HEK293T (cell line): ENCODE results near the gene ETV3L.

Experiments used
- ARNT ChIP-seq: fragments of 450-650 bp; IDR thresholded peaks from 2 replicates; pipeline ENCODE4 v1.6.1; 2017; ENCODE audit warnings: mild to moderate bottlenecking
- BHLHE40 ChIP-seq: fragments of 450-650 bp; IDR thresholded peaks from 2 replicates; pipeline ENCODE4 v1.6.1; 2016; ENCODE audit warnings: mild to moderate bottlenecking, moderate library complexity, borderline replicate concordance
- ELF4 ChIP-seq: fragments of 450-650 bp; IDR thresholded peaks from 2 replicates; pipeline ENCODE4 v1.6.1; 2017; ENCODE audit warnings: antibody characterized with exemption
- L3MBTL2 ChIP-seq: fragments of 450-650 bp; conservative IDR thresholded peaks from 2 replicates; pipeline ENCODE4 v1.6.1; 2016; ENCODE audit warnings: mild to moderate bottlenecking
- NFRKB ChIP-seq: fragments of 450-650 bp; IDR thresholded peaks from 2 replicates; pipeline ENCODE4 v1.6.1; 2016; ENCODE audit warnings: mild to moderate bottlenecking, moderate library complexity
- SP1 ChIP-seq: fragments of 450-650 bp; IDR thresholded peaks from 2 replicates; pipeline ENCODE4 v1.6.1; 2017
- SUZ12 ChIP-seq: fragments of 450-650 bp; IDR thresholded peaks from 2 replicates; pipeline ENCODE4 v1.6.1; 2016; ENCODE audit warnings: mild to moderate bottlenecking
- TARDBP ChIP-seq: fragments of 450-650 bp; IDR thresholded peaks from 2 replicates; pipeline ENCODE4 v1.6.1; 2016
- ZNF384 ChIP-seq: fragments of 450-650 bp; IDR thresholded peaks from 2 replicates; pipeline ENCODE4 v1.6.1; 2016
- TF ChIP-seq, protein P1 (sequence below): fragments of 450-650 bp; IDR thresholded peaks from 2 replicates; pipeline ENCODE4 v1.6.1; 2016

DNA sequence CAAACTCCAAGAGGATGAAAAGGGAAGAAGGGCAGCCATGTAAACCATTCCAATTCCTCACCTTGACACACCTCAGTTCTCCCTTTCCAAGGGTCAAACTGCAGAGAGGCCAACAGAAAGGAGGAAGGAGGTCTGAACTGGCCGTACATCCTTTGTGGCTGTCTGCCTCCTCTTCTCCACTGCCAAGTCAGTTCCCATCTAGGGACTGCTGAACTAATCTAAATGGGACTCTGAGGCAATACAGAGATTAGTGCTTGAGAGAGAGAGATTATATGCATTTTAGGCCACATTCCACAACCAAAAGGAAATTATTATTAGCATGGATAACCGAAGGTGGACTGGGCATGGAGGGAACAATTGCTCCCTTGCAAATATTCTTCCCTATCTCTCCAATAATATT lies 56.8 kb downstream of the ETV3L start:
- TF ChIP-seq TARDBP (no peak), SP1 (no peak), SUZ12 (no peak), NFRKB (no peak), BHLHE40 (no peak), L3MBTL2 (no peak), ELF4 (no peak), ZNF384 (no peak), ARNT (no peak)
- TF ChIP-seq, protein P1, sequence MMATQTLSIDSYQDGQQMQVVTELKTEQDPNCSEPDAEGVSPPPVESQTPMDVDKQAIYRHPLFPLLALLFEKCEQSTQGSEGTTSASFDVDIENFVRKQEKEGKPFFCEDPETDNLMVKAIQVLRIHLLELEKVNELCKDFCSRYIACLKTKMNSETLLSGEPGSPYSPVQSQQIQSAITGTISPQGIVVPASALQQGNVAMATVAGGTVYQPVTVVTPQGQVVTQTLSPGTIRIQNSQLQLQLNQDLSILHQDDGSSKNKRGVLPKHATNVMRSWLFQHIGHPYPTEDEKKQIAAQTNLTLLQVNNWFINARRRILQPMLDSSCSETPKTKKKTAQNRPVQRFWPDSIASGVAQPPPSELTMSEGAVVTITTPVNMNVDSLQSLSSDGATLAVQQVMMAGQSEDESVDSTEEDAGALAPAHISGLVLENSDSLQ, result no peak
